K562 (cell line): Measurements from ENCODE around the gene PALLD. TPM values are rescaled to one million over a fixed set of nuclear protein-coding genes. Genes with fewer than 3 reads are reported as not detected.

Experiments
- ATAC-seq: fragments of 200-7000 bp; cut with Tn5 transposase; 3 replicates; pipeline ENCODE4 v1.9.1; 2020; ENCODE audit warnings: moderate library complexity
- BruUV-seq: library from RNA; stranded (reverse); fragments of 400-500 nt; replicated peaks from 2 replicates; lab custom pipeline; 2021; lab: Mats Ljungman, UMichigan
- CTCF ChIA-PET: fragments of 300-600 bp; formaldehyde crosslinking; extraction: SDS; loops from one replicate; lab custom pipeline; 2021; ENCODE audit warnings: low intra/inter-chr PET ratio; lab: Yijun Ruan, JAX
- POLR2A ChIA-PET: fragments of 300-600, 350-650 bp; sonication (Branson Sonifier 250); formaldehyde crosslinking; extraction: SDS; loops from one replicate; lab custom pipeline; 2021; ENCODE audit warnings: antibody characterized with exemption, inconsistent platforms; lab: Yijun Ruan, JAX
- DNase-seq, 4 experiments: peaks; one replicate each; pipeline versions ENCODE4 v3.0.0 to v3.0.0-alpha.2; 2011 to 2018; ENCODE audit warnings: low spot score in 3 of 4, mixed read lengths in 3 of 4; ENCODE audit errors: extremely low read depth in 1 of 4
- FAIRE-seq: peaks from 2 replicates; lab custom pipeline; 2011; peaks lifted over from hg19 to GRCh38; lab: Jason Lieb, UNC
- H2AFZ ChIP-seq: 2 replicates; pipeline ENCODE4 v1.6.0; 2011; ENCODE audit warnings: low read depth, low read length, control low read depth, inconsistent platforms
- H3K27ac ChIP-seq: fragments of 200-600 bp; 3 replicates; pipeline ENCODE4 v1.8.0; 2011; ENCODE audit warnings: low read depth, mild to moderate bottlenecking, control low read depth, inconsistent platforms, low read length, moderate library complexity, mixed read lengths; ENCODE audit errors: extremely low read depth
- H3K27me3 ChIP-seq, 2 experiments: fragments of 300-600 bp in 1 of 2; 2 replicates in 1 of 2; 3 replicates in 1 of 2; pipeline versions ENCODE4 v1.6.0 to v1.8.0; 2011; ENCODE audit warnings: inconsistent platforms in 2 of 2, low read length in 2 of 2, mild to moderate bottlenecking in 1 of 2, mixed read lengths in 1 of 2, moderate library complexity in 1 of 2; ENCODE audit not compliant: control insufficient read depth in 2 of 2, insufficient read depth in 2 of 2
- H3K36me3 ChIP-seq: fragments of 300-600 bp; 3 replicates; pipeline ENCODE4 v1.8.0; 2011; ENCODE audit warnings: mild to moderate bottlenecking, low read length, inconsistent platforms; ENCODE audit not compliant: control insufficient read depth, insufficient read depth
- H3K4me1 ChIP-seq, 2 experiments: fragments of 200-600 bp in 1 of 2; replicated peaks in 1 of 2; 2 replicates in 1 of 2; 3 replicates in 1 of 2; pipeline versions ENCODE4 v1.5.1 to v1.8.0; 2011; ENCODE audit warnings: inconsistent platforms in 2 of 2, low read length in 2 of 2, mild to moderate bottlenecking in 1 of 2, mixed read lengths in 1 of 2, moderate library complexity in 1 of 2; ENCODE audit not compliant: control insufficient read depth in 2 of 2, insufficient read depth in 2 of 2
- H3K4me2 ChIP-seq: 2 replicates; pipeline ENCODE4 v1.6.1; 2011; ENCODE audit warnings: low read length, control low read depth, inconsistent platforms, mixed read lengths; ENCODE audit not compliant: insufficient read depth
- H3K4me3 ChIP-seq: fragments of 200-600 bp; sonication (generic), shearing (Covaris generic); 2 replicates; pipeline ENCODE4 v1.5.1; 2016; ENCODE audit warnings: control low read depth, inconsistent platforms
- H3K79me2 ChIP-seq: fragments of 200-600 bp; 3 replicates; pipeline ENCODE4 v1.8.0; 2011; ENCODE audit warnings: low read length, inconsistent platforms; ENCODE audit not compliant: control insufficient read depth, insufficient read depth
- H3K9ac ChIP-seq, 2 experiments: 2 replicates each; pipeline versions ENCODE4 v1.6.0 to v1.6.1; 2011; ENCODE audit warnings: low read depth in 2 of 2, low read length in 2 of 2, control low read depth in 1 of 2, inconsistent platforms in 1 of 2, mild to moderate bottlenecking in 1 of 2, mixed read lengths in 1 of 2; ENCODE audit not compliant: insufficient read depth in 1 of 2
- H3K9me1 ChIP-seq: one replicate; pipeline ENCODE4 v1.6.0; 2011; ENCODE audit warnings: inconsistent platforms, mild to moderate bottlenecking, low read length, moderate library complexity; ENCODE audit not compliant: control insufficient read depth, insufficient read depth
- H3K9me3 ChIP-seq: replicated peaks from 2 replicates; pipeline ENCODE4 v1.5.1; 2011; ENCODE audit warnings: low read depth, low read length, inconsistent platforms; ENCODE audit not compliant: control insufficient read depth, insufficient read depth
- H4K20me1 ChIP-seq: replicated peaks from 2 replicates; pipeline ENCODE4 v1.6.1; 2011; ENCODE audit warnings: low read length, inconsistent platforms, mixed read lengths; ENCODE audit not compliant: control insufficient read depth, insufficient read depth
- CREM ChIP-seq: IDR thresholded peaks from 2 replicates; pipeline ENCODE4 v1.6.1; 2014; ENCODE audit warnings: antibody characterized with exemption, low read depth
- DDX20 ChIP-seq: fragments of 450-650 bp; IDR thresholded peaks from 2 replicates; pipeline ENCODE4 v1.6.1; 2016; ENCODE audit warnings: missing genetic modification characterization, low read depth, mild to moderate bottlenecking, missing compliant biosample characterization, moderate library complexity
- HNRNPK ChIP-seq: fragments of 200-400 bp; formaldehyde crosslinking; IDR thresholded peaks from one replicate; pipeline ENCODE4 v1.6.1; 2018; ENCODE audit warnings: mild to moderate bottlenecking, low read depth, low read length; ENCODE audit not compliant: poor library complexity, severe bottlenecking
- PCBP2 ChIP-seq: fragments of 200-400 bp; formaldehyde crosslinking; IDR thresholded peaks from 2 replicates; pipeline ENCODE4 v1.6.1; 2018; ENCODE audit warnings: low read length, low read depth, mild to moderate bottlenecking, moderate library complexity; ENCODE audit not compliant: poor library complexity, severe bottlenecking
- ZNF449 ChIP-seq: fragments of 250-450 bp; sonication (Bioruptor Pico); IDR thresholded peaks from 2 replicates; pipeline ENCODE4 v1.8.0; 2022; ENCODE audit warnings: moderate library complexity, mild to moderate bottlenecking, inconsistent platforms
- in situ Hi-C: fragments of 300-500 bp; cut with MboI; formaldehyde crosslinking; loops from 4 replicates; pipeline ENCODE4 v1.15.0; 2018; ENCODE audit warnings: inconsistent platforms, mixed read lengths
- intact Hi-C: fragments of 100-400 bp; cut with micrococcal nuclease; formaldehyde crosslinking; loops from 2 replicates; pipeline ENCODE4 v1.14.2; 2022
- polyA plus RNA-seq, 8 experiments: library from polyadenylated mRNA; depleted of rRNA in 4 of 8; stranded (reverse) in 5 of 8; unstranded in 3 of 8; fragments of >200 nt; fragmentation: Nextera tagmentation in 2 of 8; fragmentation: Illumina TruSeq in 1 of 8; extraction: Ambion mirVana in 2 of 8; extraction: Trizol in 1 of 8; gene quantifications; 2 replicates each; pipeline versions ENCODE4 v1.2.1 to v1.2.3, GENCODE V29; 2011 to 2014; ENCODE audit warnings: inconsistent platforms in 1 of 8, missing spikeins in 1 of 8
- total RNA-seq, 7 experiments: library from RNA; depleted of rRNA in 6 of 7; stranded (reverse); fragments of >200 nt in 6 of 7; fragmentation: Illumina TruSeq in 2 of 7; extraction: Trizol in 2 of 7; gene quantifications; 2 replicates each; pipeline versions ENCODE4 v1.2.1 to v1.2.3, GENCODE V29; 2011 to 2021; ENCODE audit warnings: low replicate concordance in 1 of 7

PALLD gene
- total and polyA plus RNA-seq, 9 of the 15 experiments (the other 6 are each of a cell fraction or from before 2014, with no cell fraction given) = 0.01 to 0.35 (median 0.06) TPM; not detected in 3

GRCh38 chr4:168498251-168498650, 1.4 kb downstream of the PALLD start (continued):
- TF ChIP-seq ZNF449 = no peak
- no peak for TF ChIP-seq CREM

GRCh38 chr4:168499241-168499640, 2.4 kb downstream of the PALLD start:
- CTCF ChIA-PET = no interaction called here
- H3K27me3 ChIP-seq = no peaks in the 10 kb centered on the region
- POLR2A ChIA-PET = no interaction called here

More at GRCh38 chr4:168499241-168499640, 2.4 kb downstream of the PALLD start:
- H3K9me1 ChIP-seq = no peaks in the 10 kb centered on the region
- H3K9me3 ChIP-seq = no peaks in the 10 kb centered on the region
- ATAC-seq = no peak
- H2AFZ ChIP-seq = no peak overlapping the region
- no peaks in the 10 kb centered on the region for H4K20me1 ChIP-seq
- intact Hi-C loops = no loop called here
- no peaks in the 10 kb centered on the region for H3K4me1 ChIP-seq
- H3K79me2 ChIP-seq = no peaks in the 10 kb centered on the region
- no peak for FAIRE-seq
- H3K4me2 ChIP-seq = no peak overlapping the region
- no peak for TF ChIP-seq DDX20 (tag)
- TF ChIP-seq PCBP2 = peak; percentile 35
- peak; percentile 72 for TF ChIP-seq HNRNPK
- no TSS peak for BruUV-seq
- no peaks in the 10 kb centered on the region for H3K36me3 ChIP-seq
- H3K9ac ChIP-seq = no peak overlapping the region
- no peak overlapping the region for H3K27ac ChIP-seq
- no peak for DNase-seq
- no peak overlapping the region for H3K4me3 ChIP-seq
- in situ Hi-C loops = no loop called here
